Uterus (tissue), 2 donors: ENCODE measurements around the gene KLHL3.

Experiments
- CTCF ChIP-seq, 4 experiments: fragments of 200-600 bp in 2 of 4; fragments of 450-650 bp in 2 of 4; sonication (generic) in 2 of 4; IDR thresholded peaks; one replicate each; pipeline ENCODE4 v1.5.1; 2016 to 2019; ENCODE audit warnings: antibody characterized with exemption in 4 of 4, mild to moderate bottlenecking in 2 of 4, moderate library complexity in 1 of 4
- POLR2A ChIP-seq, 2 donors: fragments of 450-650 bp; IDR thresholded peaks; one replicate each; pipeline ENCODE4 v1.6.1; 2016; ENCODE audit warnings: antibody characterized with exemption in 2 of 2, mild to moderate bottlenecking in 1 of 2, moderate library complexity in 1 of 2

GRCh38 chr5:137606401-137606800, 129.5 kb downstream of the KLHL3 start:
- no peak for TF ChIP-seq CTCF (IDR thresholded peaks at IDR 0.05)
- TF ChIP-seq POLR2A (IDR thresholded peaks at IDR 0.05), result no peak
